HG03045 (cell line): ENCODE data around the gene ZNF883.
"Not testable (repeated sequence)": the region's sequence is repeated elsewhere in the genome, so short reads cannot be mapped to it uniquely, and the experiment has no call there.

Source experiments
- ATAC-seq: cut with Tn5 transposase; IDR thresholded peaks from one replicate; pipeline ENCODE4 v1.9.1; 2021; ENCODE audit warnings: mild to moderate bottlenecking, moderate library complexity; ENCODE audit not compliant: unreplicated experiment

ZNF883 gene

DNA sequence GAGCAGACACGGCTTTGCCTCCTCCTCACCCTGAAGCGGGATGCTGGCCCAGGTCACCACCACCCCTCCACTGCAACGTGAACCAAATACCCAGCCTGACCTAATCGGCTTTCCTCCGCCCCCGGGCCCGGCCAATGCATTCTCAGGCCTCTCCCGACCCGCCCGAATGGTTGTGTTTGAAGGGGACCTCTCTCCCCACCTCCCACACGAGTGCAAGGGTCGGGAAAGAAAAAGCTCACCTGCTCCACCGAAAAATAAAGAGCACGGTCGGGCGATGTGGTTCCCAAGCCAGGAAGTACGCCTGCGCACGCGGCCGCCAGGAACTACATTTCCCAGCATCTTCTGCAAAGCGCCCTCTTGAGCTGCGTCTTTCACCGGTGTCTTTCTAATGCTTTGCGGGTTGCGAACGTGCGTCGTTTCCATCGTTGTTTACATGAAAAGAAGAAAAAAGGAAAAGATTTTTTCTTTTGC, at the start of gene ZNF883:
Gene ZNF883 (minus strand): TSS at position 282 of the 471 bp plus-strand sequence.
- ATAC-seq = no peak

DNA sequence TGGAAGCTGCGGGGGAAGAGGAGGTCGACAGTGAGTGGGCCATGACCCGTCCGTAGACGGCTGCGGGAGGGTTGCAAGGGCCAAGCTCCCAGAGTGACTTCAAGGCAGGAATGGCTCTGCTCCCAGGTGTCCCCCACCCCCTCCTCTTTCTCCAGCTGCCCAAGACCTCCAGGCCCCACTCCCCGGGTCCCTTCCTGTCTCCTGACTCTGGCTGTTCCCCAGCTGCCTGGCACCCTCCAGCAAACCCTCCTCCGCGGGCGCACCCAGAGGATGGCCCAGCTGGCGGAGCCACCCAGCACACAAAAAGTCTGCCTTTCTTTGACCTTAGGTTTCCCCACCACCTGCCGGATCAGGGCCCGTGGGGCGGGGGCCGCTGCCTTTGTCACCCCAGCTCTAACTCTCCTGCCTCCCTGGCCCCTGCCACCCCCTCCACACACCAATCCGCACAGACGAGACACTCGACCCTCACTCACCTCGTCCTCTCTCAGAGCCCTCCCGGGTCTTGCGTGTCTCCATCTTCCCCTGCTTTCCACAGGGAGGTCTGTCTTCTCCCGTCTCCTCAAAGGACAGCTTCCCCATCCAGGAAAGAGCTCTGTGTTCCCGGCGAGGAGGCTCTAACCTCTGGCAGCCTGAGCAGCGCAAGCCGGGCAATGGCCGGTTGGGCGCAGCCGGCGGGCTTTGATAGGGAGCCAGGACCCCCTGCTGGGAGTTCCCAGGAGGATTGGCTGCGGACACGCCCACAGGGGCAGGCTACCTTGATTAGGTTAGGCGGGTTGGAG, 49.3 kb upstream of the ZNF883 start:
- not testable (repeated sequence) for ATAC-seq

DNA sequence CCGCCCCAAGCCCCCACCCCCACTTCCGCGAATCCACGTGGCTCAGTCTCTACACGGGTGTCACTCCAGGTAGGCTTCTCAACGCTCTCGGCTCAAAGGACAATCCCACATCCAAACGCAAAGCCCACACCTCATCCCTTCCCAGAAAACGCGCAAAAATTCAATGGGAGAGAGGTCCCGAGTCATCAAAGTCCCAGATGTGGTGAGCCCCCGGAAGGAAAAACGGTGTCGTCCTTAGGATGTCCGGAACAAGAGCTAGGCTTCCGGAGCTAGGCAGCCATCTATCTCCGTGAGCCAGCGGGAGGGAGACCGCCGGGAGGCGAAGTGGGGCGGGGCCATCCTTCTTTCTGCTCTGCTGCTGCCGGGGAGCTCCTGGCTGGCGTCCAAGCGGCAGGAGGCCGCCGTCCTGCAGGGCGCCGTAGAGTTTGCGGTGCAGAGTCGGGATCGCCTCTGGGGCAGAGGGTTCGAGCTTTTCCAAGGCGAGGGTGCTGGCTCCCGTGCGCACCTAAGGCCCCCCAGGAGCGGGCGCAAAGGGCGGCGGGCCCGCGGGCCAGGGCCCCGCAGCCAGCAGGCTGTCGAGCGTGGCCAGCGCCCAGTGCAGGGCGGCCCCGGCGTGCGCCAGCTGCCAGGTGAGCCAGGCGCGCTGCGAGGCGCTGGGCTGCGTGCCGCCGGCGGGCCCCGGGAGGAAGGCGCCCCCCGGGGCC, 47.7 kb upstream of the ZNF883 start:
- not testable (repeated sequence) for ATAC-seq

DNA sequence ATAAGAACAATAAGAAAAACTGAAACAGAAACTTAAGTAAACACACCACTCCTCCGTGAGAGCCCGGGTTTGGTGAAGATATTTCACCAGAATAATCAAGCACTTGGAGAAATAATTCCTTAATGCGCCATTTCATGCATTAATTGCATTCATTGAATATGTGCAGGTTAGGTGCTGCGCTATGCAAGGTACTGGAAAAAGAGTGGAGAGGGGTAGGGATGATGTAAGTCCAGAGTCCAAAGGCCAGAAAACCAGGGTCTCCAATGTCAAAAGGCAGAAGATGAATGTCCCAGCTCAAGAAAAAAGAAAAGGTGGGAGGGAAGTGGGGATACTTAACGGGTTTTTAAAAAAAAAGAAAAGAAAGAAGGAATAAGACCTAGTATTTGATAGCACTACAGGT, 45.2 kb upstream of the ZNF883 start:
- no peak for ATAC-seq

DNA sequence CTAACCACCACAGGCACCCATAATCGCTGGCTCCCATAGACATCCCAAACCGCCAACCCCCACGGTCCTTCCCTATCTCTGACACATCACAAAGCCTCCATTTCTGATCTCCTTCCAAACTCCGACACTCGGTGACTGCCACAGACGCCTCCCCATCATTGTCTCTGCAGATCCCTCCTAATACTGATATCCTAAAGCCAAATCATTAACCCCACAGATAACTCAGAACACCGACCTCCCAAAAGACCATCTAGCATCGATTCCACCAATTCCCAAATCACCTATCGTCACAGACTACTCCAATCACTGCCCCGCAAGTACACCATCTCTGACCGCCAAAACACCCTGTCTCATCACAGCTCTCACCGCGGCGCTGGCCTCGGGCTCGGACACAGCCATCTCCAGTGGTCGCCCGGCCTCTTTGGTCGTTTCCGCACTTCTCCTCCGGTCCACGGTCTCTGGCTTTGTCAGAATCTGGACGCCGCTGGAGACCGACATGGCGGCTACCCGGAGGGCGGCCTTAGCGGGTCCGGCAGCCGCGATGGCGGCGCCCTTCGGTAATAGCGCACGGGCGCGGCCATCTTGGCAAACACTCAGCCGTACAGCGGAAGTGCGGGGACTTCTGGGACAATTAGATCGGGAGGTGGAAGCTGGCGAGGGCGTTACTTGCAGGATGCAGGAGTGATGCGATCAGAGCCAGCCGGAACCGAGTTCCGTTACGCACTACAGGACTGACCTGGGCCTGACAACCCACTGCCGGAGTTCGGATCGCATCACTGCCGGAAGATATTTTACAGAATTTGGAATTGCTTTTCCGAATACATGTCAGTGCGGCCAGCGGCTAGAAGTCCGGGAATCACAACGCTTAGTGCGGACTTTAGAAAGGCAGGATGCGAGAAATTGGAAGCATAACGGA, 44.5 kb upstream of the ZNF883 start, which contains the start of gene ZFP37:
Gene ZFP37 (minus strand): TSS at position 534 of the 916 bp plus-strand sequence. CDS start 36 bp downstream, at position 498.
- ATAC-seq = peak; percentile 94

DNA sequence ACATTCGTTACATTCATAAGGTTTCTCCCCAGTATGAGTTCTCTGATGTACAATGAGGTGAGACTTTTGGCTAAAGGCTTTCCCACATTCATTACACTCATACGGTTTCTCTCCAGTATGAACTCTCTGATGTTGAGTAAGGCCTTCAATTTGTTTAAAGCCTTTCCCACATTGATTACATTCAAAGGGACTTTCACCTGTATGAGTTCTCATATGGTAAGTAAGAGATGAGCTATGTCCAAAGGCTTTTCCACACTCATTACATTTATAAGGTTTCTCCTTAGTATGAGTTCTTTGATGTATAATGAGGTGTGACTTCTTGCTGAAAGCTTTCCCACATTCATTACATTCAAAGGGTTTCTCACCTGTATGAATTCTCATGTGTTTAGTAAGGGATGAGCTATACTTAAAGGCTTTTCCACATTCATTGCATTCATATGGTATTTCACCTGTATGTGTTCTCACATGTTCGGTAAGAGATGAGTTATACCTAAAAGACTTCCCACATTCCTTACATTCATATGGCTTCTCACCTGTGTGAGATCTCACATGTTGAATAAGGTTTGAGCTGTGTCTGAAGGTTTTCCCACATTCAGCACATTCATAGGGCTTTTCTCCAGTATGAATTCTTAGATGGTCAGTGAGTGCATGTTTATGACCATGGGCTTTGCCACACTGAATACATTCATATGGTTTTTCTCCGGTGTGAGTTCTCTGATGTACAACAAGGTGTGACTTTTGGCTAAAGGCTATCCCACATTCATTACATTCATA, 31.1 kb upstream of the ZNF883 start:
- no peak for ATAC-seq

DNA sequence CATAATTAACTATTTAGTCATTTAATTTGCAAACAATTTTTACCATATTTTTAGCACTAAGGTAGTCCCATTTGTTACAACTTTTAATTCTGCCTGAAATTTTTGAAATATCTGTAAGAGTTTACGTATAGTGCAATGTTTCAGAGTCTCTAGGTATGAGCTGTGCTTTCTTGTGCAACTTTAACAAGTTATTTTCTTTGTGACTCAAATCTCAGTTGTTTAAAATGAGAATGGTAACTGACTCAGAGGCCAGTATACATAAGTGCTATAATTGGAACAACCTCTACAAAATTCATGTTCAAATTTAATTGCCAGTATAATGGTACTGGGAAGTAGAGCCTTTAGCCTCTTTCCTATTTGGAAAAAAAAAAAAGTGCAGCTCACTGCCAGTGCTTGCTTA, 14.2 kb upstream of the ZNF883 start:
- no peak for ATAC-seq

DNA sequence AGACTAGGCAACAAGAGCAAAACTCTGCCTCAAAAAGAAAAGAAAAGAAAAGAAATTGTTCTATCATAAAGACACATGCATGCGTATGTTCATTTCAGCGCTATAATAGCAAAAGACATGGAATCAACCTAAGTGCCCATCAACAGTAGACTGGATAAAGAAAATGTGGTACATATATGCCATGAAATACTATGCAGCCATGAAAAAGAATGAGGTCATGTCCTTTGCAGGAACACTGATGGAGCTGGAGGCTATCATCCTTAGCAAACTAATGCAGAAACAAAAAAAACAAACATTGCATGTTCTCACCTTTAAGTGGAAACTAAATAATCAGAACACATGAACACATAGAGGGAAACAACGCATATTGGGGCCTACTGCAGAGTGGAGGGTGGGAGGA, 6.3 kb upstream of the ZNF883 start:
- ATAC-seq = no peak

DNA sequence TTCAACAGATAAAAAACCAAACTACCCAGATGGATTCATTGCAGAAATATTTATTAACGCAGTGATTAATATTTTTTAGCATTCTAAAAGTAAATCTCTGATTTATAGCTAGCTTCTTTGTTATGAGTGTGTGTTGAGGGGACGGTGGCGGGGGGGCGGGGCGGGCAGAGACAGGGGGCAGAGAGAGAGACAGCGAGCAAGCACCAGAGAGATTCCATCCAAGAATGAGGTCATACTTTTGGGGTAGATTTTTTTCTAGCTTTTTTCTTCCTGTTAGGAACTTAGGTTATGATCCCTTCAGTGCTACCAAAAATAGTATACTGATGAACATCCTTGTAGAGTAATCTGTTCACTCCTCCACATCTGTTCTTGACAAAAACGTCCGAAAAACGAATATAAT, 500 bp upstream of the ZNF883 start:
- ATAC-seq = no peak

DNA sequence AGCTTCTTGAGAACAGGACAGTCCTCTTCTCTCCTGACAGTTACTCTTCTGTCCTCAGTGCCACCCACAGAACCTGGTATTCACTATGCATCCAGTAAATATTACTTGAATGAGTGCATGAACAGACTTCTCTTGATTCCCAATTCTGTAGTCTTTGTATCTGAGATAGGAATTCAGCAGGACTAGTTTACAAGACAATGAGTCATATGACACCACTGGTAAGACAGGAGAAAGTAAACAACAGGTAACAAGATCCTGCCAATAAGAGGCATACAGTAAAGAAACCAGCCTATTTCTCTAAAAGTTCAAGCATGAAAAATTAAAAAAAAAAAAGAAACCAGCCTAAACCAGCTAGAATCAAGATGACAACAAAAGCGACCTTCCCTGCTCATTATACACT, 6.2 kb downstream of the ZNF883 start:
- ATAC-seq = no peak

DNA sequence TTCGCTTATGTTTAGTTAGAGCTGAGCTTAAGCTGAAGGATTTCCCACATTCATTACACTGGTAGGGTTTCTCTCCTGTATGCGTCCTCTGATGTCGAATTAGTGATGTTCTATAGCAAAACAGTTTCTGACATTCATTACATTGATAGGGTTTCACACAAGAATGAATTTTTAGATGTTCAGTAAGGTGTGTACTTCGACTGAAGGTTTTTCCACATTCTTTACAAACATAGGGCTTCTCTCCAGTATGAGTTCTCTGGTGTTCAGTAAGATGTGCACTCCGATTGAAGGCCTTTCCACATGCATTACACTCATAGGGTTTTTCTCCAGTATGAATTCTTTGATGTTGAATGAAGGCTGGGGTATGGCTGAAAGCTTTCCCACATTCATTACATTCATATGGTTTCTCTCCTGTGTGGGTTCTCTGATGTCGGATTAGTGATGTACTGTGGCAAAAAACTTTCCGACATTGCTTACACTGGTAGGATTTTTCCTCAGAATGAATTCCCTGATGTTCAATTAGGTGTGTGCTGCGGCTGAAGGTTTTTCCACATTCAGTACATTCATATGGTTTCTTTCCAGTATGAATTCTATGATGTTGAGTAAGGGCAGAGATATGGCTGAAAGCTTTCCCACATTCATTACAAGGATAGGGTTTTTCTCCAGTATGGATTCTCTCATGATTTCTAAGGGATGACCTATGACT, 14.6 kb downstream of the ZNF883 start:
- ATAC-seq = no peak

DNA sequence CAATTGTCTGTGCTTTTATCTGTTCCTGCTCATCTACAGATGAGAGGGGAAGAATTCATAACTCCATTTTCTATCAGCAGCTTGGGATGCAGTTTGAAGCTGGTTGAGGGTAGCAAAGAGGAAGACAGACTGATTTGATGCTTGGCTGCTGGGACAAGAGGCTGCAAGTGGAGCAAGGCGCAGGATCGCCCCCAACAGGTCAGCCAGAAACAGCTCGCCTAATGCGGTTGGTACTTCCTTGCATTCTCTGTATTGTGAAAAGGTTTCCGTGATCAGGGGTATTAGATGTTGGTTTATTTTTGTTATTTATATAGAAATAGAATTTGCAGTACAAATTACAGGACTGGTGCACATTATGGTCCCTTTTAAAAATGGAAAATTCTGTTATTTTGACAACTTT, 40.6 kb downstream of the ZNF883 start:
- no peak for ATAC-seq

DNA sequence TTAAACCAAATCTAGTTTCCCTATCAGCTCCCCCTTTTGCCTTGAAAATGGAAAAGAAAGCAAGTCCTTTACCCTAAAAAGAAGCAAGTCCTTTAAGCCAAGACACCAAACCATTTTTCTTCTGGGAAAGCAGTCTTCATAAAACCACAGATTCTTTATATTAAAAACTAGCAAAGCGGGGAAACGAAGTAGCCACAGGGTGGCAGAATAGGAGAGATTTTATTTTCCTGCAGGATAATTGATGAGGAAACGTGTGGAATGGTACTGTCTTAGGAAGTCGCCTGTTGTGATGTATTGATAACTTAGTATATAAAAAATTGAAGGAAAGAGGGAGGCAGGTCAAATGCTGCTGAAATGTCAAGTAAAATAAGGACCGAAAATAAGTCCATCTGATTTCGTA, 41.1 kb downstream of the ZNF883 start:
- ATAC-seq = no peak

DNA sequence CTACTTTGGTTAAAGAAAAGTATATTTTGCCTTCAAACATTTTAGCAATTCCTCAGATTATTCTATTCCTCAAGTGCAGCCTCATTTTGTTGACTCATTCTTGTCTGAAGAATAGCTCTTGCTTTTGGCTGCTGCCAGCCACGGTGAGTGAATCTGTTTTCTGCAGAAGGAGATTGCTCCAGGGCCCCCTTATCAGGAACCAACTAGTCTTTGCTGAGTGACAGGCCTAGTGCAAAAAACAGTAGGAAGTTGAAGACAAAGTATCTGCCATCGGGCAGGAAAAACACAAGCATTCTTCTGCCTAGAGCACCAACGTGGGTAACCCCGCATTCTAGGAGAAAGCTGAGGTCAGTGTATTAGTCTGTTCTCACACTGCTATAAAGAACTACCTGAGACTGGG, 42.3 kb downstream of the ZNF883 start:
- ATAC-seq = no peak

DNA sequence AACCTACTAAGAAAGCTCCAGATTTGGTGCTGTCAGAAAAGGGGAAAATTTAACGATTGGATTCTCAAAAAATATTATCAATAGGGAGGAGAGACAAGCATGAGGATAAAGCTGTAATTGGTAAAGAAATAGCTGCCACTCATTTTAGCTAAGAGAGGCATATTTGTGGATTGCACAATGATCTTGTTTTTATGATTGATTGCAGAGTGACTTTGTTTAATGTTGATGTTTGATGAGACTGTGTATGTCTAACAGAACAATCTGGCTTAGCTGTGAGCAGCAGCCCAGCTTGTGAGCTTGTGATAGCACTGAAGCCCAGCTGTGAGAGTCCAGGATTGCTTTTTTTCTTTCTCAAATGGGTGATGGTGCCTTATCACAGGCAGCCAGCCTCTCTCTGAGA, 56.4 kb downstream of the ZNF883 start:
- no peak for ATAC-seq

DNA sequence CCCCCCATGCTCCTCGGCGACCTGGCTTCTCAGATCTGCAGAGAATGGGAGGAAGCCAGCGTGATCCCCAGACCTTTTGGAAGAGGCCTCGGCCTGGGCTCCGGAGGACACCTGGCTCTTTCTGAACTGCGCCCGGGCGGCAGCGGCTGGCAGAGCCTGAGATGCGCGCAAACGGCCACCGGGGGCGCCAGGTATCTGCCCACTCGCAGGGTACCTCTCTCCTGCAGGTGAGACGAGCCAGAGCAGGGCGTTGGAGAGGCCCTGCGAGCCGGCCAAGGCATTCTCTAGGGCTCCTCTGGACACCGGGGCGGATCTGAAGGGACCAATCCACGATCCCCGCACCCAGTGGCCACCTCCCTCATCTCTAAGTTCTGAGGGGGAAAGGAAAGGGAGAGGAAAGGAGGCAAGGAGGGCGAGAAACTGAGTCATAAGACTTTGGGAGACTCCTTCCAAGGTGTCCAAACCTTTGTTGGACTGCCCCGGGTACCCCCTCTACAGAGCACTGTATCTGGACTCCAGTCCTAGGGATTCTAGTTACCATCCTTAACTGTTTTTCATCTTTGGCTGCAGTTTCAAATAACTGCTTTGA, 66.3 kb downstream of the ZNF883 start:
- ATAC-seq = no peak

DNA sequence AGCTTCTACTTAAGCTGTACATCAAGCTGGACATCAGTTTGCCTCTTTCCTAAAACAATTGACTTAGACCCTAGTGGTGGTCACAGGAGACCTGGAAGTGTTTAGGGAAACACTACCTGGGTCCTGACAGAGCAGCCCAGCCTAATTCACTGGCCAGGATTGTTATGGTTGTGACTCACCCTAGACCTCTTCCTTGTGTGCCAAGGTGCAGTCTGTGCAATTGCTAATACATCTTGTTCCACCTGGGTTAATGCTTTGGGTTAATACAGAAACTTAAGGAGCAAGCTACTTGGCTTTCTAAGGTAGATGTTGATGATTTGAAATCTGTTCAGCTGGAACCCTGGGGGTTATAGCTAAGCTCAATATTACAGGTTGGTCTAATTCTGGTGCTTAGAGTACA, 72.6 kb downstream of the ZNF883 start:
- ATAC-seq = no peak

DNA sequence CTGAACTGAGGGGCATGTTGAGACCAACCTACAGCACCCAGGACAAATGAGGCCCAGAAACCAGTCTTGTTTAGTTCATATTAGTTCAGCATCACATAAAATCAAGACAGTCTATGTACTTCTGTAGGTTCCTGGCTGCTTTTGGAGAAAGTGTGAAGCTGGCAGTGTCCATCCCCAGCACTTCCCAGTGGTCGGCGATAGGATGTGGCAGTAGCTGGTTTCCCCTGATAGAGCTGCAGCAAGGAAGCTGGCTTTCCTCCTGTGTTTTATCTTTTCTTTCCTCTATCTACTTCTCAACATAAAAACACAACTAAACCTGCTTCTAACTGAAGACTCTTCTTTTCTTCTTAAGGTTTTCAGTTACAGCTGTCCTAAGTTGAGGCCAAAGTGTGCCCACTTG, 78.3 kb downstream of the ZNF883 start:
- ATAC-seq = no peak

DNA sequence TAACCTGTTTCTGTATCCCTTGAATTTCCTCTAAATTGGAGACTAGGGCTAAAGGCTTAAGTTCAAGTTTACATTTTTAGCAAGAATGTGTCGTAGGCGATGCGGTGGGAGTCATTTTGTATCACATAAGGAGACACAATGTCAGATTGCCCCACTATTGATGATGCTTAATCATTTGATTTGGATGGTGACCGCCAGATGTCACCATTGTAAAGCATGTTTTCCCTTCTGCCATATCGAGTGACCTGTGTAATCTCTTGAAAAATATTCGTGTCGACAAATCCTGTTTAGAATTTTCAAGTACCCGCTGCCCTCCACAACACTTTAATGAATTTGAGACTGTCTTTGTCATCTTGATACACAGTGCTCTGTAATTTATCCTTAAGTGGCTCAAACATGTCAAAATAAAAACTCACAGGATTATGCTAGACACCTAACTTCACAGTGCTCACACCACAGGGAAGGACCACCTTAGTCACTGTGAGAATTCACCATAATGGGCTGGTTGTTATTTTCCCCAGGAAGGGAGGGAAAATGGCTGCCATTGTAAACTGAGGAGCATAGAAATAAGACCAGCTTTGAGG, 86.8 kb downstream of the ZNF883 start:
- no peak for ATAC-seq
